Thymus (tissue), 11 donors: Measurements from ENCODE around the gene CD209. TPM values are rescaled to one million over a fixed set of nuclear protein-coding genes. Genes with fewer than 3 reads are reported as not detected.

Experiments used
- DNase-seq, 9 donors: peaks; one replicate each; pipeline ENCODE4 v3.0.0-alpha.2; 2013; ENCODE audit warnings: low spot score in 9 of 9, low read depth in 6 of 9, missing footprints in 1 of 9
- H3K27ac ChIP-seq, 2 donors: one replicate each; pipeline ENCODE4 v1.5.1; 2013; ENCODE audit warnings: control low read depth in 1 of 2, low read depth in 1 of 2, low read length in 1 of 2, mild to moderate bottlenecking in 1 of 2, moderate library complexity in 1 of 2
- H3K27me3 ChIP-seq, 2 donors: one replicate each; pipeline ENCODE4 v1.5.1; 2013; ENCODE audit warnings: low read length in 1 of 2; ENCODE audit not compliant: control insufficient read depth in 2 of 2, insufficient read depth in 1 of 2
- H3K36me3 ChIP-seq, 2 donors: one replicate each; pipeline ENCODE4 v1.5.1; 2013; ENCODE audit warnings: low read length in 1 of 2, mild to moderate bottlenecking in 1 of 2, moderate library complexity in 1 of 2; ENCODE audit not compliant: control insufficient read depth in 2 of 2, insufficient read depth in 2 of 2
- H3K4me1 ChIP-seq, 2 donors: one replicate each; pipeline ENCODE4 v1.5.1; 2013; ENCODE audit warnings: low read length in 2 of 2; ENCODE audit not compliant: control insufficient read depth in 2 of 2, insufficient read depth in 2 of 2
- H3K4me3 ChIP-seq, 2 donors: one replicate each; pipeline ENCODE4 v1.5.1; 2013; ENCODE audit warnings: low read length in 2 of 2, control low read depth in 1 of 2, mild to moderate bottlenecking in 1 of 2
- H3K9me3 ChIP-seq, 2 donors: one replicate each; pipeline ENCODE4 v1.5.1; 2013; ENCODE audit warnings: low read length in 1 of 2, mild to moderate bottlenecking in 1 of 2; ENCODE audit not compliant: control insufficient read depth in 2 of 2, insufficient read depth in 1 of 2
- WGBS: extraction: QIAGEN DNeasy Blood & Tissue Kit; methylation state at CpG from one replicate; pipeline ENCODE4 v1.1.7; 2013; 5-methylcytosine and 5-hydroxymethylcytosine counted together
- polyA plus RNA-seq: library from polyadenylated mRNA; stranded (reverse); fragments of 200-250 nt; gene quantifications from one replicate; pipeline ENCODE4 v1.2.3, GENCODE V29; 2013
- total RNA-seq: library from RNA; stranded (reverse); fragments of 120-200 nt; gene quantifications from one replicate; pipeline ENCODE4 v1.2.4, GENCODE V29; 2013
- donor health status: healthy.

CD209 gene
- total and polyA plus RNA-seq, 2 donors = 3.4 to 8.5 TPM

DNA sequence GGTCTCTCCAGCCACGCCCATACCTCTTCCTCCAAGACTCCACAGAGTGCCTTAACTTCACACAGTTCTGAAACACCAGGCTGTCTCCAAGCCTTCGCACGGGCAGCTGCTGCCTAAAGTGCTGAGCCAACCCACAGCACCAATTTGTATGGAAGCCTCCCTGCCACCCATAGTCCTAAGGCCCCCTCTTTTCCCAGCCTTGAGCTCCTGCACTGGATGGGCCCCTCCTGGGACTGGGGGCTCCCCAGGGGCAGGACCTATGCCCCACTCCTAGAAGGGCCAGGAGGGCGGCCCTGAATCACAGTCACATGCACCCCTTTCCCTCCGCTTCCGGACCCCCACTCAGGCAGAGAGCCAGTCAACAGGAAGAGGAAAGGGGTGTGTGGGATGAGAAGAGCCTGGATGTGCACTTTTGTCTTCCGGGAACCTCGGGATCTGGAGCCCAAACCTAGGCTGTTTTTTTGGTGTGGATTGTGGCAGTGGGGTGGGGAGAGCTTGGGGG lies 40.3 kb downstream of the CD209 start:
- Histone ChIP-seq H3K4me3 (no peak overlapping the region), H3K36me3 (no peaks in the 10 kb centered on the region), H3K27ac (no peak overlapping the region), H3K27me3 (peaks cover 0 to 6% of the 10 kb centered on the region in 2 donors), H3K4me1 (no peaks in the 10 kb centered on the region), H3K9me3 (no peaks in the 10 kb centered on the region)
- no peak for DNase-seq
- 81% methylated on average over 8 of the region's 8 CpGs for WGBS

DNA sequence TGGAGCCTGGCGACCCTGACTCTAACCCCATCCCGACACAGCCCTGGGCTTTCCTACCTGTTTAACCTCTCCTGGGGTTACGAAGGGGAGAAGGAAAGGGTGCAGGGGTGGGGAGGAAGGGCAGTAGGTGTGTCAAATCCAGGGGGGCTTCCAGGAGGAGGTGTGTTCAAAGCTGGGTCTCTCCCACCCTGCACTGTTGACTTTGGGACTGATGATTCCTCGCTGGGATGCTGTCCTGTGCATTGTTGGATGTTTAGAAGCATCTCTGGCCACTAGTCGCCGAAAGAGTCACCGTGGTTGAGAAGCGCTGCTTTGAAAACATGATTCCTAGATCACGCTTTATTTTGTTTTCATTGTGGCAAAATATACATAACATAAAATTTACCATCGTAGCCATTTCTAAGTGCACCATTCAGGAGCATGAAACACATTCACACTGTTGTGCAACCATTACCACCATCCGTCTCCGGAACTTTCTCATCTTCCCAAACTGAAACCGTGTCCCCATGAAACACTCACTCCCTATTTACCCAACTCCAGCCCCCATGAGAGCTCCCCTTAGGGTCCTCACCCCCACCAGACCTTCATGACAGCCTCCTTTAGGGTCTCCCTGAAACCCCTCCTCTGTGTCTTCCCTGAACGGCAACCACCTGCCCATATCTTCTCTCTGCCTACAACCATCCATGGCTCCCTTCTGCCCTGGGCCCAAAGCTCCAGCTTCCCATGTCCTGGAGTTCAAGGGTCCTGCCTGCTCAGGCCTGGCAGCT lies 41.0 kb downstream of the CD209 start:
- DNase-seq = no peak
- no peaks in the 10 kb centered on the region for H3K4me1 ChIP-seq
- H3K4me3 ChIP-seq = no peak overlapping the region
- 90% methylated on average over 14 of the region's 14 CpGs for WGBS
- H3K36me3 ChIP-seq = no peaks in the 10 kb centered on the region
- no peak overlapping the region for H3K27ac ChIP-seq
- H3K9me3 ChIP-seq = no peaks in the 10 kb centered on the region
- peaks cover 0 to 6% of the 10 kb centered on the region in 2 donors for H3K27me3 ChIP-seq

DNA sequence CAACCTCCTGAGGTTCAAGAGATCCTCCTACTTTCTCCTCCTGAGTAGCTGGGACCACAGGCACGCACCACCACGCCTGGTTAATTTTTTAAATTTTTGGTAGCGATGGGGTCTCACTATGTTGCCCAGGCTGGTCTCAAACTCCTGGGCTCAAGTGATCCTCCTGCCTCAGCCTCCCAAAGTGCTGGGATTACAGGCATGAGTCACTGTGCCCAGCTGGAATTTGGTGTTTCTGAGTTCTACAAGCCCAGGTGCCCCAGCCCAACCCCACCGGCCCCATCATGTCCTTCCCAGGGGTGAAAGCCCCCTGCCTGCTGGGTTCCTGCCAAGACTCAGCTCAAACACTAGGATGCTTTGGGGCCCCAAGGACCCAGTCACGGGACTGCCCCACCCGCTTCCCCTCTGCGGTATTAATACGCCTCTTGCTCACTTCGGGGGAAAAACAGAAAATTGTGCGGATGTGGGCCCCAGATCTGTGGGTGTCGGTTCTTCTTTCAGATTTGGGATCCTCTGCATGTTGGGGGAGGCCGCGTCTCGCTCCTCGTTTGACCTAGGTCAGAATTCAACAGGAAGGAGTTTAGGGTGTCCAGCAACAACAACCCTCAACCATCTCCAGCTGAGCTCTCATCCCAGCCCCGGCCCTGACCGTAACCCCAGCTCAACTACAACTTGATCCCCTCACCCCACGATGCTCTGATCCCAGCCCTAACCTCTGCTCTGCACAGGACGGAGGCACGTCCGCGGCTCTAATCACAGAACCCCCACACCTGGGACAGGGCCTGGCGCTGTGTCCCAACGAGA lies 41.7 kb downstream of the CD209 start:
- 27% methylated on average over 24 of the region's 24 CpGs for WGBS
- no peak overlapping the region for H3K4me3 ChIP-seq
- peak overlapping the region in 1 of 2 donors; percentile 77 for H3K27ac ChIP-seq
- H3K4me1 ChIP-seq = no peaks in the 10 kb centered on the region
- H3K27me3 ChIP-seq = peaks cover 0 to 8% of the 10 kb centered on the region in 2 donors
- DNase-seq = peak in 6 of 9 donors; percentile 3 to 59 (median 12)
- no peaks in the 10 kb centered on the region for H3K36me3 ChIP-seq
- H3K9me3 ChIP-seq = no peaks in the 10 kb centered on the region

DNA sequence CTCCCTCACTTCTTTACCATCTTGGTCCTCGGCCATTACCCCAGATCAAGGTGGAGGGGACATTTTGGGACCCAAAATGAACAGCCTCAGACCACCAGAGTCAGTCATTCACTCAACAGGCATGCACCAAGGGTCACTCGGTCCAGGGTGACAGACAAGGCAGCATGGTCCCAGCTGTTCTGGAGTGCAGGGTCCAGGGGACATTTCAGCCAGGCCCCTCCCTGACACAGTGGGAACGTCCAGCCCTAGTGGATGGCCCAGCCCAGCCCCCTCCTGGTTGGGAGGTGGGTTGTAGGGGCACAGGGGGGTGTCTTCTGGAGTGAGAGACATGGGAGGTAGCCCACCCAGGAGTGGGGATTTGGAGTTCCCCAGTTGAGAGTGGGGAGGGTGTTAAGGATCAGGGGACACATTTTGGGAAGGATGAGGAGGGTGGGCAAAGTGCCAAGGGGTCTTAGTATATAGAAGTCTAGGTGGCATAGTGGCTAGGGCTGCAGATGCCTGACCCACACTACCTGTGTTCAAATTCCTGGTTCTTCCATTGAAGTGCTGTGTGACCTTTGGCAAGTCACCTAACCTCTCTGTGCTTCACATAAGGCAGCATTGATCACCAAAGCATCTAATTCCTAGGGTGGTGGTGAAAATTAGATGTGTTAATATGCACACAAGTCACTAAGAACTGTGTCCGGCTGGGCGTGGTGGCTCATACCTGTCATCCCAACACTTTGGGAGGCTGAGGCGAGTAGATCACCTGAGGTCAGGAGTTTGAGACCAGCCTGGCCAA lies 42.9 kb downstream of the CD209 start:
- H3K4me1 ChIP-seq = no peaks in the 10 kb centered on the region

DNA sequence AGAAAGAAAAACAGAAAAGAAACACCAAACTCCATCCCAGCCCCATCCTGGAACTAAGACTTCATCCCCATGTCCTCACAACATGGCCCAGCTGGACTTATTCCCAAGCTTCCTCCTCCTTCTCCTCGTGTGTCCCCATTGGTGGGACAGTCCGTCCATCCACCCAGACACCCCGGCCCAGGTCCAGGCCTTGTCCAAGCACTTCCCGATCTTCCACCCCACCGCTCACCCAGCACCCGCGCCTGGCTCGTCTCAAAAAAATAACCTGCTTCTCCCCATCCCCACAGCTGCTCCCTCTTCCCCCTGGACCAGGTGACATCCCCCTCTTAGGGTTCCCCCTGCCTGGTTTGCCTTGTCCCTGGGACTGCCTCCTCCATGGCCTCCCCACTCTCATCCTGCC lies 44.0 kb downstream of the CD209 start:
- no peaks in the 10 kb centered on the region for H3K36me3 ChIP-seq
- WGBS = 91% methylated on average over 8 of the region's 8 CpGs
- no peaks in the 10 kb centered on the region for H3K4me1 ChIP-seq
- H3K9me3 ChIP-seq = no peaks in the 10 kb centered on the region
- no peak overlapping the region for H3K27ac ChIP-seq
- no peak overlapping the region for H3K4me3 ChIP-seq
- peaks cover 0 to 18% of the 10 kb centered on the region in 2 donors for H3K27me3 ChIP-seq
- DNase-seq = no peak

More for the DNA sequence above, 42.9 kb downstream of the CD209 start:
- no peak for DNase-seq
- Histone ChIP-seq H3K27ac (no peak overlapping the region), H3K27me3 (peaks cover 0 to 9% of the 10 kb centered on the region in 2 donors), H3K36me3 (no peaks in the 10 kb centered on the region), H3K4me3 (no peak overlapping the region), H3K9me3 (no peaks in the 10 kb centered on the region)
- WGBS = 95% methylated on average over 6 of the region's 6 CpGs

DNA sequence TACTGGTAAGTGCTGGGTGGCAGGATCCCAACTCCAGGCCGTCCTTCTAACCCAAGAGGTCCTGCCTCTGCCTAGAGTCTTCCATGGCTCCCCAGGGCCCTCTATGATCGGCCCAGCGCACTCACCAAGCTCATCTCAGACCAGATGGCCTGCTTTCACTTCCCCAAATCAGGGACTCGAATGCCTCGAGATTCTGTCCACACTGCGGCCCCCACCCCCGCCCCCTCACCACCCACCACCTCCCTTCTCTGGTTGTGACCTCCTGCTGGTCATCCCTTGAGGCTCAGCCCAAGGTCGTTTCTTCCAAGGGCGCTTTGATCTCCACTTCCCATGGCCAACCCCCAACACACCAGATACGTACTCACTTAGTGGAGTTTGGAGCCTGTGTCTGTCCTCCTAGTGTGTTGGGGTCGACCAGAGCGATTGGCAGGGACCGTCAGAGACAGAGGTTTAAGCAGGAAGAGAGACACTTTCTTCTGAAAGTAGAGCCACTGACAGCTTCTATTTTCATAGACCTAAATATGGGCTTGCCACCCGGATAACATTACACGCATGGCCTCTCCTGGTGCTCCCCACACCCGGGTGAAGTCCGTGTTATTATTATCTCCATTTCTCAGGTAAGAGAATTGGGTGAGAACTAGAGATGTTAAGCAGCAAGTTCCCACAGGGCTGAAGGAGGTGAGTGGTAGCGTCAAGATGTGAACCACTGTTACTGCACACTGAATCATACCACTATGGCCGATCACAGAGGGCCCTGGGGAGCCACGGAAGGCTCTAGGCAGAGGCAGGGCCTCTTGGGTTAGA lies 45.5 kb downstream of the CD209 start, which contains the start of gene FCER2:
TSS of gene FCER2 (minus strand) at position 478 of the 804 bp plus-strand sequence. CDS start 2,371 bp downstream, outside the sequence.
- peaks cover 0 to 29% of the 10 kb centered on the region in 2 donors for H3K27me3 ChIP-seq
- 77% methylated on average over 20 of the region's 20 CpGs for WGBS
- H3K4me1 ChIP-seq = no peaks in the 10 kb centered on the region
- H3K9me3 ChIP-seq = no peaks in the 10 kb centered on the region
- H3K27ac ChIP-seq = no peak within 1 kb of the TSS
- no peak for DNase-seq
- no peaks in the 10 kb centered on the region for H3K36me3 ChIP-seq
- H3K4me3 ChIP-seq = no peak within 1 kb of the TSS

DNA sequence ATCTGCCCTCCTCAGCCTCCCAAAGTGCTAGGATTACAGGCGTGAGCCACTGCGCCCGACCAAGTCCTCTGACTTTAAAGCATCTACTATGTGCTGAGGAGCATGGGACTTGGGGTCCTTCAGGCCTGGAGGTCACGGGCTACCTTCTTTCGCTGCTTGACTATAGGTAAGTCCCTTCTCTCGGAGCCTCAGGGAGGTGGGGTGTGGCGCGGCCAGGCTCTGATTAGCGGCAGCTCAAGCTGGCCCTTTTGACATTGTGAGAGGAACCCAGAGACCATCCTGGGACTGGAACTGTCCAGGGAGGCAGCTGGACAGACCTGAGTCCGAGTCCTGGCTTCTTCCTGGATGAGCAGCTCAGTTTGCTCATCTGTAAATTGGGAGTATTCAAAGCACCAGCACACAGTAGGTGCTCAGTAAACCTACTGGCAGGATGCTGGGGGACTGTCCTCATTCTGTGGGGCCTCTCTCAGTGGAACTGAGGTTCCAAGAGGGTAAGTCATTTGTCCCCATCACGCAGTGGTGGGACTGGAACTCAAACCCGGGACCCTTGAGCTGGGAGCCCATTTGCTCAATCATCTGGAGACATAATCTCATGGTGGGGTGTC lies 46.2 kb downstream of the CD209 start:
- no peak overlapping the region for H3K4me3 ChIP-seq
- 96% methylated on average over 12 of the region's 12 CpGs for WGBS
- DNase-seq = no peak

More for the DNA sequence above, 46.2 kb downstream of the CD209 start:
- H3K36me3 ChIP-seq = no peaks in the 10 kb centered on the region
- no peaks in the 10 kb centered on the region for H3K4me1 ChIP-seq
- H3K27ac ChIP-seq = no peak overlapping the region
- peaks cover 0 to 29% of the 10 kb centered on the region in 2 donors for H3K27me3 ChIP-seq
- no peaks in the 10 kb centered on the region for H3K9me3 ChIP-seq
